HCT116 (cell line): ENCODE measurements around the gene RPH3AL. TPM values are rescaled to one million over a fixed set of nuclear protein-coding genes. Genes with fewer than 3 reads are reported as not detected.
"Not testable (repeated sequence)": the region's sequence is repeated elsewhere in the genome, so short reads cannot be mapped to it uniquely, and the experiment has no call there.

ENCODE experiments used
- ATAC-seq: fragments of 200-7000 bp; cut with Tn5 transposase; 2 replicates; pipeline ENCODE4 v1.9.1; 2020; ENCODE audit warnings: mild to moderate bottlenecking, moderate library complexity
- BruUV-seq: library from RNA; stranded (reverse); fragments of 400-500 nt; replicated peaks from 2 replicates; lab custom pipeline; 2021; lab: Mats Ljungman, UMichigan
- CTCF ChIA-PET: fragments of 300-600 bp; sonication (Branson Sonifier 250); formaldehyde crosslinking; loops from one replicate; lab custom pipeline; 2021; ENCODE audit warnings: antibody characterized with exemption; lab: Charles Lee
- POLR2A ChIA-PET: fragments of 300-600, 350-600 bp; sonication (Branson Sonifier 250); formaldehyde crosslinking; loops from one replicate; lab custom pipeline; 2021; ENCODE audit warnings: antibody characterized with exemption; lab: Charles Lee
- RAD21 ChIA-PET, 2 experiments: fragments of 300-600 bp; sonication (Branson Sonifier 250); formaldehyde crosslinking; loops; one replicate each; lab custom pipeline; 2023; ENCODE audit warnings: low total read pairs in 2 of 2; ENCODE audit not compliant: uncharacterized antibody in 2 of 2, unreplicated experiment in 2 of 2, low non-redundant PET in 1 of 2; lab: Charles Lee
- DNase-seq: peaks from one replicate; pipeline ENCODE4 v3.0.0-alpha.2; 2010; ENCODE audit warnings: low read depth, low spot score
- H2AFZ ChIP-seq: fragments of 200-600 bp; shearing (Covaris generic), sonication (generic); 2 replicates; pipeline ENCODE4 v1.6.1; 2017; ENCODE audit warnings: low read depth, mixed run types, mixed read lengths, antibody characterized with exemption, low read length; ENCODE audit not compliant: poor library complexity, severe bottlenecking
- H3K27ac ChIP-seq: 2 replicates; pipeline ENCODE4 v1.5.1; 2012; ENCODE audit warnings: low read depth, low read length
- H3K27me3 ChIP-seq: fragments of 200-600 bp; sonication (generic); 2 replicates; pipeline ENCODE4 v1.6.1; 2016; ENCODE audit warnings: mixed run types, low read length, mixed read lengths; ENCODE audit not compliant: insufficient read depth
- H3K36me3 ChIP-seq, 2 experiments: fragments of 200-500 bp in 1 of 2; fragments of 200-600 bp in 1 of 2; sonication (Bioruptor generic) in 1 of 2; sonication (generic) in 1 of 2; 2 replicates each; pipeline versions ENCODE4 v1.5.1 to v1.6.1; 2014 to 2016; ENCODE audit warnings: low read length in 2 of 2, inconsistent platforms in 1 of 2, mixed read lengths in 1 of 2, mixed run types in 1 of 2; ENCODE audit not compliant: insufficient read depth in 2 of 2, control insufficient read depth in 1 of 2
- H3K4me1 ChIP-seq, 2 experiments: fragments of 200-600 bp in 1 of 2; sonication (generic) in 1 of 2; 2 replicates each; pipeline versions ENCODE4 v1.5.1 to v1.6.1; 2012 to 2017; ENCODE audit warnings: low read length in 2 of 2, inconsistent platforms in 1 of 2, mild to moderate bottlenecking in 1 of 2, mixed read lengths in 1 of 2, mixed run types in 1 of 2, moderate library complexity in 1 of 2; ENCODE audit not compliant: insufficient read depth in 2 of 2, control insufficient read depth in 1 of 2
- H3K4me2 ChIP-seq: fragments of 200-600 bp; sonication (generic); 2 replicates; pipeline ENCODE4 v1.6.1; 2017; ENCODE audit warnings: mixed run types, low read length, mixed read lengths
- H3K4me3 ChIP-seq, 2 experiments: fragments of 200-600 bp in 1 of 2; sonication (generic) in 1 of 2; replicated peaks in 1 of 2; 2 replicates each; pipeline ENCODE4 v1.5.1; 2011 to 2016; ENCODE audit warnings: low read length in 2 of 2, control low read depth in 1 of 2, low read depth in 1 of 2, mild to moderate bottlenecking in 1 of 2, mixed read lengths in 1 of 2, mixed run types in 1 of 2
- H3K79me2 ChIP-seq: fragments of 200-600 bp; sonication (generic); 2 replicates; pipeline ENCODE4 v1.6.1; 2017; ENCODE audit warnings: mild to moderate bottlenecking, mixed run types, low read length, moderate library complexity, mixed read lengths; ENCODE audit not compliant: insufficient read depth
- H3K9ac ChIP-seq: fragments of 200-600 bp; sonication (generic); 2 replicates; pipeline ENCODE4 v1.6.1; 2016; ENCODE audit warnings: low read length, mixed read lengths
- H3K9me2 ChIP-seq: fragments of 200-600 bp; sonication (generic), shearing (Covaris generic); 2 replicates; pipeline ENCODE4 v1.6.1; 2017; ENCODE audit warnings: mixed run types, mild to moderate bottlenecking, moderate library complexity; ENCODE audit not compliant: insufficient read depth
- H3K9me3 ChIP-seq, 2 experiments: fragments of 200-500 bp in 1 of 2; fragments of 200-600 bp in 1 of 2; sonication (Bioruptor generic) in 1 of 2; sonication (generic) in 1 of 2; 2 replicates each; pipeline ENCODE4 v1.6.1; 2014 to 2017; ENCODE audit warnings: low read length in 2 of 2, mixed read lengths in 2 of 2, inconsistent platforms in 1 of 2, low read depth in 1 of 2, mild to moderate bottlenecking in 1 of 2, mixed run types in 1 of 2, moderate library complexity in 1 of 2; ENCODE audit not compliant: control insufficient read depth in 1 of 2, insufficient read depth in 1 of 2
- H4K20me1 ChIP-seq: fragments of 200-600 bp; sonication (generic), shearing (Covaris generic); 2 replicates; pipeline ENCODE4 v1.6.1; 2017; ENCODE audit warnings: mixed run types, mild to moderate bottlenecking, moderate library complexity; ENCODE audit not compliant: insufficient read depth
- ELF1 ChIP-seq: IDR thresholded peaks from 2 replicates; pipeline ENCODE4 v1.6.1; 2012; ENCODE audit warnings: low read depth, borderline replicate concordance
- POLR2AphosphoS5 ChIP-seq: IDR thresholded peaks from 2 replicates; pipeline ENCODE4 v1.6.1; 2011; ENCODE audit warnings: mild to moderate bottlenecking, low read depth, low read length, moderate library complexity
- SIN3A ChIP-seq: IDR thresholded peaks from 2 replicates; pipeline ENCODE4 v1.6.1; 2012; ENCODE audit warnings: low read depth
- ZFX ChIP-seq: fragments of 450-650 bp; IDR thresholded peaks from 2 replicates; pipeline ENCODE4 v1.6.1; 2017
- intact Hi-C: fragments of 100-400 bp; cut with micrococcal nuclease; formaldehyde crosslinking; loops from 2 replicates; pipeline ENCODE4 v1.10.0; 2022
- total RNA-seq: library from RNA; stranded (reverse); gene quantifications from one replicate; pipeline ENCODE4 v1.2.1, GENCODE V29; 2021; ENCODE audit not compliant: unreplicated experiment
- TF ChIP-seq, protein P1 (sequence below): IDR thresholded peaks from 2 replicates; pipeline ENCODE4 v1.6.1; 2012; ENCODE audit warnings: low read depth
- TF ChIP-seq, protein P2 (sequence below): IDR thresholded peaks from 2 replicates; pipeline ENCODE4 v1.6.1; 2012

RPH3AL gene
- total RNA-seq, 1 experiment from 2014 or later, result 17.0 TPM

DNA sequence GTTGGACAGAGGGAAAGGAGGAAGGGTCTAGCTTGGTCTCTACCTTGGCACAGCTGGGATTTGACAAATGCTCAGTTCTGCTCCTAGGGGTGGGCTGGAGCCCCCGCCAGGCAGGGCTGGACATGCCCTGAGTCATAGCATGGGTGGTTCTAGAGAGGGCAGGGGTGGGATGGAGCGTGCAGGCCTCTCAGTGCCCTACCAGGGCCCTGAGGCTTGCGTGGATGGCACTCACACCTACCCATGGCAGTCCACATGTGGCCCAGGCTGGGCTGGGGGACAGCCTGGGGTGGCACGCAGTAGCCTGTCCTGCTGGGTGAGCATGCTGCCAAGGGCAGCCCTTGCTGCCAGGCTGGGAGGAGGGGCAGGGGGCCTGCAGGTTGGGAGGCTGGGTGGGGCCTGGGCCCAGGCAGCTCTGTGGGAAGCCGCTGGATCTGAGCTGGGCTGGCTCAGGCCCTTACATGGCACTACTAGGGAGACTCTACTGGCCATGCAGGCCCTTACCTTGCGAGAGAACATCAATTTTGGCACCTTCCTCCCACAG is 182.4 kb downstream of the RPH3AL start (continued):
- TF ChIP-seq, protein P1, sequence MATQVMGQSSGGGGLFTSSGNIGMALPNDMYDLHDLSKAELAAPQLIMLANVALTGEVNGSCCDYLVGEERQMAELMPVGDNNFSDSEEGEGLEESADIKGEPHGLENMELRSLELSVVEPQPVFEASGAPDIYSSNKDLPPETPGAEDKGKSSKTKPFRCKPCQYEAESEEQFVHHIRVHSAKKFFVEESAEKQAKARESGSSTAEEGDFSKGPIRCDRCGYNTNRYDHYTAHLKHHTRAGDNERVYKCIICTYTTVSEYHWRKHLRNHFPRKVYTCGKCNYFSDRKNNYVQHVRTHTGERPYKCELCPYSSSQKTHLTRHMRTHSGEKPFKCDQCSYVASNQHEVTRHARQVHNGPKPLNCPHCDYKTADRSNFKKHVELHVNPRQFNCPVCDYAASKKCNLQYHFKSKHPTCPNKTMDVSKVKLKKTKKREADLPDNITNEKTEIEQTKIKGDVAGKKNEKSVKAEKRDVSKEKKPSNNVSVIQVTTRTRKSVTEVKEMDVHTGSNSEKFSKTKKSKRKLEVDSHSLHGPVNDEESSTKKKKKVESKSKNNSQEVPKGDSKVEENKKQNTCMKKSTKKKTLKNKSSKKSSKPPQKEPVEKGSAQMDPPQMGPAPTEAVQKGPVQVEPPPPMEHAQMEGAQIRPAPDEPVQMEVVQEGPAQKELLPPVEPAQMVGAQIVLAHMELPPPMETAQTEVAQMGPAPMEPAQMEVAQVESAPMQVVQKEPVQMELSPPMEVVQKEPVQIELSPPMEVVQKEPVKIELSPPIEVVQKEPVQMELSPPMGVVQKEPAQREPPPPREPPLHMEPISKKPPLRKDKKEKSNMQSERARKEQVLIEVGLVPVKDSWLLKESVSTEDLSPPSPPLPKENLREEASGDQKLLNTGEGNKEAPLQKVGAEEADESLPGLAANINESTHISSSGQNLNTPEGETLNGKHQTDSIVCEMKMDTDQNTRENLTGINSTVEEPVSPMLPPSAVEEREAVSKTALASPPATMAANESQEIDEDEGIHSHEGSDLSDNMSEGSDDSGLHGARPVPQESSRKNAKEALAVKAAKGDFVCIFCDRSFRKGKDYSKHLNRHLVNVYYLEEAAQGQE, result no peak
- TF ChIP-seq SIN3A, result no peak
- TF ChIP-seq POLR2AphosphoS5, result no peak
- TF ChIP-seq ZFX, result no peak
- TF ChIP-seq, protein P2, sequence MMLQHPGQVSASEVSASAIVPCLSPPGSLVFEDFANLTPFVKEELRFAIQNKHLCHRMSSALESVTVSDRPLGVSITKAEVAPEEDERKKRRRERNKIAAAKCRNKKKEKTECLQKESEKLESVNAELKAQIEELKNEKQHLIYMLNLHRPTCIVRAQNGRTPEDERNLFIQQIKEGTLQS, result no peak
- TF ChIP-seq ELF1, result no peak
- TF ChIP-seq, all 23 proteins: peak for 0

DNA sequence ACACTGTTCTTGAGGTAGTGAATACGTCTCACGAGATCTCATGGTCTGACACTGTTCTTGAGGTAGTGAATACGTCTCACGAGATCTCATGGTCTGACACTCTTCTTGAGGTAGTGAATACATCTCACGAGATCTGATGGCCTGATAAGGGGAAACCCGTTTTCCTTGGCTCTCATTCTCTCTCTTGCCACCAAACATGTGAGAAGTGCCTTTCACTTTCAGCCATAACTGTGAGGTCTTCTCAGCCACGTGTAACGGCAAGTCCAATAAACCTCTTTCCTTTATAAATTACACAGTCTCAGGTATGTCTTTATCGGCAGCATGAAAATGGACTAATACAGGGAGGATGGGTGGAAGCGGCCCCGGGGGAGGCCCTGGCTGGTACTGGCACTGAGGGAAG is 184.0 kb downstream of the RPH3AL start:
- RAD21 ChIA-PET, H3K4me1 ChIP-seq, H3K4me3 ChIP-seq, H3K27ac ChIP-seq, H4K20me1 ChIP-seq, intact Hi-C loops, H3K27me3 ChIP-seq, H3K79me2 ChIP-seq, POLR2A ChIA-PET, ATAC-seq, H3K36me3 ChIP-seq, BruUV-seq, H3K9me3 ChIP-seq, H3K4me2 ChIP-seq, H3K9ac ChIP-seq, CTCF ChIA-PET, H3K9me2 ChIP-seq, H2AFZ ChIP-seq, DNase-seq: not testable (repeated sequence)
